Gastrocnemius medialis (tissue), 4 donors: Measurements from ENCODE around the gene AHSA1. TPM values are rescaled to one million over a fixed set of nuclear protein-coding genes. Genes with fewer than 3 reads are reported as not detected.

Experiments
- ATAC-seq, 2 donors: fragments of 150-250 bp; one replicate each; pipeline ENCODE4 v1.9.1; 2016
- DNase-seq, 2 donors: peaks; one replicate each; pipeline ENCODE4 v3.0.0-alpha.2; 2019
- H3K27ac ChIP-seq, 4 donors: fragments of 200-600 bp; sonication (generic); 1 replicate in 1 of 4; 2 replicates in 3 of 4; pipeline ENCODE4 v1.5.1; 2016 to 2018; ENCODE audit warnings: mild to moderate bottlenecking in 2 of 4, moderate library complexity in 1 of 4
- H3K27me3 ChIP-seq, 3 donors: fragments of 200-600 bp; sonication (generic) in 2 of 3; 1 replicate in 1 of 3; 2 replicates in 2 of 3; pipeline versions ENCODE4 v1.5.1 to v1.6.0; 2016 to 2019; ENCODE audit warnings: mild to moderate bottlenecking in 1 of 3, moderate library complexity in 1 of 3
- H3K36me3 ChIP-seq, 2 donors: fragments of 200-600 bp; sonication (generic) in 1 of 2; one replicate each; pipeline ENCODE4 v1.5.1; 2017 to 2018
- H3K4me1 ChIP-seq, 2 donors: fragments of 200-600 bp; sonication (generic) in 1 of 2; one replicate each; pipeline ENCODE4 v1.5.1; 2016 to 2017; ENCODE audit warnings: mild to moderate bottlenecking in 2 of 2
- H3K4me3 ChIP-seq, 4 donors: fragments of 200-600 bp; sonication (generic) in 3 of 4; 1 replicate in 1 of 4; 2 replicates in 3 of 4; pipeline ENCODE4 v1.5.1; 2016 to 2019; ENCODE audit warnings: mild to moderate bottlenecking in 2 of 4
- H3K9me3 ChIP-seq, 3 donors: fragments of 200-600 bp; sonication (generic) in 2 of 3; 1 replicate in 1 of 3; 2 replicates in 2 of 3; pipeline ENCODE4 v1.5.1; 2016 to 2019
- CTCF ChIP-seq, 5 experiments: fragments of 450-650 bp in 3 of 5; fragments of 200-600 bp in 2 of 5; sonication (generic) in 2 of 5; IDR thresholded peaks in 4 of 5; conservative IDR thresholded peaks in 1 of 5; 1 replicate in 4 of 5; 2 replicates in 1 of 5; pipeline ENCODE4 v1.5.1; 2016 to 2019; ENCODE audit warnings: antibody characterized with exemption in 5 of 5, mild to moderate bottlenecking in 3 of 5, moderate library complexity in 3 of 5
- POLR2A ChIP-seq, 2 donors: fragments of 450-650 bp; IDR thresholded peaks; one replicate each; pipeline ENCODE4 v1.6.1; 2017; ENCODE audit warnings: antibody characterized with exemption in 2 of 2, mild to moderate bottlenecking in 2 of 2, moderate library complexity in 2 of 2
- in situ Hi-C, 4 donors: fragments of 200-750 bp; cut with MboI; loops; one replicate each; pipeline versions ENCODE4 v1.15.0 to v1.8.0; 2017; ENCODE audit warnings: low sequenced_read_pairs in 4 of 4
- intact Hi-C: fragments of 100-400 bp; cut with DNase I; formaldehyde crosslinking; loops from one replicate; pipeline ENCODE4 v1.15.1; 2023; ENCODE audit warnings: low total_unique reads
- total RNA-seq, 4 donors: library from RNA; depleted of rRNA; stranded (reverse); fragments of >200 nt; gene quantifications; one replicate each; pipeline versions ENCODE4 v1.1.0 to v1.2.3, GENCODE V29; 2016

Gene AHSA1
- total RNA-seq, 4 donors from 2014 or later = 112 to 200 (median 165) TPM

GRCh38 chr14:77482422-77482821 lies 24.5 kb downstream of the AHSA1 start:
- intact Hi-C loops (no loop called here), in situ Hi-C loops (no loop called here)
- ATAC-seq (no peak), DNase-seq (no peak)
- Histone ChIP-seq H3K4me1 (no peaks in the 10 kb centered on the region), H3K4me3 (no peak overlapping the region), H3K27ac (no peak overlapping the region), H3K36me3 (no peaks in the 10 kb centered on the region), H3K27me3 (no peaks in the 10 kb centered on the region), H3K9me3 (no peaks in the 10 kb centered on the region)
- no peak for TF ChIP-seq CTCF (IDR thresholded peaks at IDR 0.05 in 4 of 5, conservative IDR thresholded peaks at IDR 0.05 in 1 of 5)
- TF ChIP-seq POLR2A (IDR thresholded peaks at IDR 0.05) = no peak

GRCh38 chr14:77485256-77485655 lies 27.4 kb downstream of the AHSA1 start:
- intact Hi-C loops = no loop called here
- Histone ChIP-seq H3K27me3 (no peaks in the 10 kb centered on the region), H3K4me3 (no peak overlapping the region), H3K9me3 (no peaks in the 10 kb centered on the region), H3K36me3 (no peaks in the 10 kb centered on the region), H3K4me1 (no peaks in the 10 kb centered on the region), H3K27ac (no peak overlapping the region)
- TF ChIP-seq POLR2A (IDR thresholded peaks at IDR 0.05) = no peak
- no peak for TF ChIP-seq CTCF (IDR thresholded peaks at IDR 0.05 in 4 of 5, conservative IDR thresholded peaks at IDR 0.05 in 1 of 5)
- no peak for DNase-seq
- in situ Hi-C loops = no loop called here
- no peak for ATAC-seq

GRCh38 chr14:77485901-77486678 lies 28.2 kb downstream of the AHSA1 start:
- Histone ChIP-seq H3K9me3 (no peaks in the 10 kb centered on the region), H3K4me1 (no peaks in the 10 kb centered on the region), H3K27ac (no peak overlapping the region), H3K27me3 (no peaks in the 10 kb centered on the region), H3K4me3 (no peak overlapping the region), H3K36me3 (no peaks in the 10 kb centered on the region)
- DNase-seq = no peak
- ATAC-seq = no peak
- no peak for TF ChIP-seq CTCF (IDR thresholded peaks at IDR 0.05 in 4 of 5, conservative IDR thresholded peaks at IDR 0.05 in 1 of 5)
- no peak for TF ChIP-seq POLR2A (IDR thresholded peaks at IDR 0.05)
- in situ Hi-C loops = no loop called here
- intact Hi-C loops = no loop called here

GRCh38 chr14:77488558-77488957 lies 30.7 kb downstream of the AHSA1 start:
- intact Hi-C loops (no loop called here), in situ Hi-C loops (no loop called here)
- Histone ChIP-seq H3K27me3 (no peaks in the 10 kb centered on the region), H3K4me3 (no peak overlapping the region), H3K36me3 (no peaks in the 10 kb centered on the region), H3K4me1 (no peaks in the 10 kb centered on the region), H3K27ac (no peak overlapping the region), H3K9me3 (no peaks in the 10 kb centered on the region)
- DNase-seq = no peak
- TF ChIP-seq POLR2A (IDR thresholded peaks at IDR 0.05) (no peak), CTCF (IDR thresholded peaks at IDR 0.05 in 4 of 5, conservative IDR thresholded peaks at IDR 0.05 in 1 of 5) (no peak)
- no peak for ATAC-seq

- Histone ChIP-seq H3K4me1 (no peaks in the 10 kb centered on the region), H3K4me3 (no peak overlapping the region), H3K36me3 (no peaks in the 10 kb centered on the region), H3K27me3 (no peaks in the 10 kb centered on the region), H3K27ac (no peak overlapping the region), H3K9me3 (no peaks in the 10 kb centered on the region)
- DNase-seq = no peak
- no peak for TF ChIP-seq CTCF (IDR thresholded peaks at IDR 0.05 in 4 of 5, conservative IDR thresholded peaks at IDR 0.05 in 1 of 5)
- TF ChIP-seq POLR2A (IDR thresholded peaks at IDR 0.05) = no peak
- intact Hi-C loops (no loop called here), in situ Hi-C loops (no loop called here)
- no peak for ATAC-seq
These were observed 31.1 kb downstream of the AHSA1 start for GRCh38 chr14:77489041-77489440.
